ENCODE data around the gene SAP30BP. TPM values are rescaled to one million over a fixed set of nuclear protein-coding genes. Genes with fewer than 3 reads are reported as not detected.

SAP30BP gene
- total and polyA plus RNA-seq, 2 of the 8 experiments (the other 6 are each of a cell fraction or from before 2014, with no cell fraction given), result 63.3 to 79.9 TPM

- TF ChIP-seq CHD1 (IDR thresholded peaks at IDR 0.05; ENCODE audit: low read depth, low read length) (no peak), E2F6 (IDR thresholded peaks at IDR 0.05) (no peak), CHD2 (IDR thresholded peaks at IDR 0.05; ENCODE audit: low read length) (no peak), CREB1 (IDR thresholded peaks at IDR 0.05) (no peak), POU5F1 (IDR thresholded peaks at IDR 0.05; ENCODE audit: low read depth, low read length) (no peak), BCL11A (IDR thresholded peaks at IDR 0.05; ENCODE audit: low read depth in 2 of 2, low read length in 2 of 2) (no peak)
Measured at GRCh38 chr17:75685499-75685898, 18.4 kb downstream of the SAP30BP start (continued).

Measured in H1 (cell line).